Body of pancreas (tissue), 4 donors: ENCODE results near the gene RIN3. TPM values are rescaled to one million over a fixed set of nuclear protein-coding genes. Genes with fewer than 3 reads are reported as not detected.

ENCODE experiments used
- ATAC-seq: fragments of 150-250 bp; one replicate; pipeline ENCODE4 v1.9.1; 2016
- DNase-seq, 4 donors: peaks; one replicate each; pipeline ENCODE4 v3.0.0-alpha.2; 2019
- H3K27ac ChIP-seq, 4 donors: fragments of 200-600 bp; sonication (generic); 1 replicate in 3 of 4; 2 replicates in 1 of 4; pipeline versions ENCODE4 v1.5.1 to v1.6.1; 2016 to 2019; ENCODE audit warnings: mild to moderate bottlenecking in 1 of 4, mixed read lengths in 1 of 4, moderate library complexity in 1 of 4
- H3K27me3 ChIP-seq, 2 donors: fragments of 200-600 bp; sonication (generic); one replicate each; pipeline ENCODE4 v1.6.0; 2016; ENCODE audit warnings: mild to moderate bottlenecking in 1 of 2
- H3K36me3 ChIP-seq, 2 donors: fragments of 200-600 bp; sonication (generic); replicated peaks in 1 of 2; 2 replicates each; pipeline ENCODE4 v1.5.1; 2016; ENCODE audit warnings: low read depth in 2 of 2; ENCODE audit not compliant: insufficient read depth in 1 of 2
- H3K4me1 ChIP-seq: fragments of 200-600 bp; sonication (generic); one replicate; pipeline ENCODE4 v1.6.0; 2016
- H3K4me3 ChIP-seq, 2 donors: fragments of 200-600 bp; sonication (generic); 1 replicate in 1 of 2; 2 replicates in 1 of 2; pipeline ENCODE4 v1.5.1; 2016 to 2019
- H3K9me3 ChIP-seq, 3 donors: fragments of 200-600 bp; sonication (generic); 1 replicate in 2 of 3; 2 replicates in 1 of 3; pipeline ENCODE4 v1.5.1; 2016
- POLR2A ChIP-seq, 3 donors: fragments of 450-650 bp; IDR thresholded peaks; one replicate each; pipeline ENCODE4 v1.6.1; 2016; ENCODE audit warnings: antibody characterized with exemption in 3 of 3, mild to moderate bottlenecking in 2 of 3
- WGBS, 2 donors: methylation state at CpG; one replicate each; pipeline ENCODE4 v1.1.5; 2017; 5-methylcytosine and 5-hydroxymethylcytosine counted together
- intact Hi-C: fragments of 100-400 bp; cut with DNase I; formaldehyde crosslinking; loops from one replicate; pipeline ENCODE4 v1.15.1; 2023
- total RNA-seq, 2 donors: library from RNA; depleted of rRNA; stranded (reverse); fragments of >200 nt; gene quantifications; one replicate each; pipeline ENCODE4 v1.1.0, GENCODE V29; 2016
- TF ChIP-seq, protein P1 (sequence below), 7 experiments: fragments of 450-650 bp in 4 of 7; fragments of 200-600 bp in 3 of 7; sonication (generic) in 3 of 7; IDR thresholded peaks; one replicate each; pipeline ENCODE4 v1.5.1; 2016 to 2019; ENCODE audit warnings: antibody characterized with exemption in 7 of 7

Gene RIN3
- total RNA-seq, 2 donors from 2014 or later, result 2.6 to 3.3 TPM

GRCh38 chr14:92688434-92689375, 175.1 kb downstream of the RIN3 start:
- Histone ChIP-seq H3K9me3 (no peaks in the 10 kb centered on the region), H3K36me3 (no peaks in the 10 kb centered on the region), H3K27ac (peak overlapping the region in 3 of 4 donors; percentile 53 to 75 (median 74)), H3K27me3 (no peaks in the 10 kb centered on the region), H3K4me1 (peaks cover 59% of the 10 kb centered on the region), H3K4me3 (no peak overlapping the region)
- ATAC-seq (no peak), DNase-seq (peak; percentile 34 to 57 (median 48))
- intact Hi-C loops, result no loop called here
- 68 to 70% methylated on average over 20 to 30 of the region's 30 CpGs for WGBS, 2 donors
- TF ChIP-seq, protein P1, sequence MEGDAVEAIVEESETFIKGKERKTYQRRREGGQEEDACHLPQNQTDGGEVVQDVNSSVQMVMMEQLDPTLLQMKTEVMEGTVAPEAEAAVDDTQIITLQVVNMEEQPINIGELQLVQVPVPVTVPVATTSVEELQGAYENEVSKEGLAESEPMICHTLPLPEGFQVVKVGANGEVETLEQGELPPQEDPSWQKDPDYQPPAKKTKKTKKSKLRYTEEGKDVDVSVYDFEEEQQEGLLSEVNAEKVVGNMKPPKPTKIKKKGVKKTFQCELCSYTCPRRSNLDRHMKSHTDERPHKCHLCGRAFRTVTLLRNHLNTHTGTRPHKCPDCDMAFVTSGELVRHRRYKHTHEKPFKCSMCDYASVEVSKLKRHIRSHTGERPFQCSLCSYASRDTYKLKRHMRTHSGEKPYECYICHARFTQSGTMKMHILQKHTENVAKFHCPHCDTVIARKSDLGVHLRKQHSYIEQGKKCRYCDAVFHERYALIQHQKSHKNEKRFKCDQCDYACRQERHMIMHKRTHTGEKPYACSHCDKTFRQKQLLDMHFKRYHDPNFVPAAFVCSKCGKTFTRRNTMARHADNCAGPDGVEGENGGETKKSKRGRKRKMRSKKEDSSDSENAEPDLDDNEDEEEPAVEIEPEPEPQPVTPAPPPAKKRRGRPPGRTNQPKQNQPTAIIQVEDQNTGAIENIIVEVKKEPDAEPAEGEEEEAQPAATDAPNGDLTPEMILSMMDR (IDR thresholded peaks at IDR 0.05), result no peak
- no peak for TF ChIP-seq POLR2A (IDR thresholded peaks at IDR 0.05)

- Histone ChIP-seq H3K9me3 (no peaks in the 10 kb centered on the region), H3K4me3 (no peak overlapping the region), H3K36me3 (no peaks in the 10 kb centered on the region), H3K27me3 (no peaks in the 10 kb centered on the region), H3K27ac (no peak overlapping the region), H3K4me1 (peaks cover 59% of the 10 kb centered on the region)
- WGBS, 2 donors, result 54 to 58% methylated on average over 13 of the region's 13 CpGs
- DNase-seq (peak; percentile 64 to 78 (median 74)), ATAC-seq (peak; percentile 32)
- intact Hi-C loops, result no loop called here
- TF ChIP-seq, protein P1 (IDR thresholded peaks at IDR 0.05), result peak; percentile 46 to 72 (median 66)
- no peak for TF ChIP-seq POLR2A (IDR thresholded peaks at IDR 0.05)
Measured at GRCh38 chr14:92690171-92691011, 176.8 kb downstream of the RIN3 start.

GRCh38 chr14:92692822-92693226, 179.2 kb downstream of the RIN3 start:
- ATAC-seq, result peak; percentile 64
- Histone ChIP-seq H3K9me3 (no peaks in the 10 kb centered on the region), H3K27me3 (no peaks in the 10 kb centered on the region), H3K27ac (peak overlapping the region in 3 of 4 donors; percentile 38 to 69 (median 62)), H3K36me3 (no peaks in the 10 kb centered on the region), H3K4me1 (peaks cover 37% of the 10 kb centered on the region), H3K4me3 (no peak overlapping the region)
- peak; percentile 90 to 98 (median 96) for DNase-seq
- intact Hi-C loops, result no loop called here
- no peak for TF ChIP-seq POLR2A (IDR thresholded peaks at IDR 0.05)
- TF ChIP-seq, protein P1 (IDR thresholded peaks at IDR 0.05), result peak in 1 of 7 experiments; percentile 22
- 9% methylated on average over 2 of the region's 2 CpGs; no CpG with 5 or more reads in 1 of the 2 donors for WGBS, 2 donors

GRCh38 chr14:92693998-92694795, 180.6 kb downstream of the RIN3 start:
- WGBS, 2 donors, result 85 to 88% methylated on average over 14 to 18 of the region's 18 CpGs
- Histone ChIP-seq H3K9me3 (no peaks in the 10 kb centered on the region), H3K4me1 (peaks cover 24% of the 10 kb centered on the region), H3K36me3 (no peaks in the 10 kb centered on the region), H3K4me3 (no peak overlapping the region), H3K27me3 (no peaks in the 10 kb centered on the region), H3K27ac (no peak overlapping the region)
- TF ChIP-seq, protein P1 (IDR thresholded peaks at IDR 0.05), result no peak
- no peak for TF ChIP-seq POLR2A (IDR thresholded peaks at IDR 0.05)
- intact Hi-C loops, result no loop called here
- ATAC-seq (no peak), DNase-seq (no peak)
